T-helper 1 cell treated with Interleukin-12 subunit alpha and Interleukin-12 subunit beta and Interleukin-4 antibody, amounts not matched to agents 30 ng/mL and 1 ng/mL, for 36 hours (primary cell): ENCODE measurements around the gene UHRF1. TPM values are rescaled to one million over a fixed set of nuclear protein-coding genes. Genes with fewer than 3 reads are reported as not detected.

Experiments
- intact Hi-C: fragments of 100-400 bp; cut with micrococcal nuclease; formaldehyde crosslinking; loops from one replicate; pipeline ENCODE4 v1.15.1; 2024
- total RNA-seq: library from RNA; stranded (reverse); gene quantifications from 2 replicates; pipeline ENCODE4 v1.2.3, GENCODE V29; 2022

UHRF1 gene
- total RNA-seq, 1 donor from 2014 or later = 102 TPM

GRCh38 chr19:4986471-4986891, 77.2 kb downstream of the UHRF1 start:
- intact Hi-C loops = no loop called here

GRCh38 chr19:4987256-4987655, 78.0 kb downstream of the UHRF1 start:
- intact Hi-C loops = no loop called here

GRCh38 chr19:4987692-4988370, 78.5 kb downstream of the UHRF1 start:
- intact Hi-C loops = no loop called here

GRCh38 chr19:4988770-4989251, 79.5 kb downstream of the UHRF1 start:
- intact Hi-C loops = no loop called here

DNA sequence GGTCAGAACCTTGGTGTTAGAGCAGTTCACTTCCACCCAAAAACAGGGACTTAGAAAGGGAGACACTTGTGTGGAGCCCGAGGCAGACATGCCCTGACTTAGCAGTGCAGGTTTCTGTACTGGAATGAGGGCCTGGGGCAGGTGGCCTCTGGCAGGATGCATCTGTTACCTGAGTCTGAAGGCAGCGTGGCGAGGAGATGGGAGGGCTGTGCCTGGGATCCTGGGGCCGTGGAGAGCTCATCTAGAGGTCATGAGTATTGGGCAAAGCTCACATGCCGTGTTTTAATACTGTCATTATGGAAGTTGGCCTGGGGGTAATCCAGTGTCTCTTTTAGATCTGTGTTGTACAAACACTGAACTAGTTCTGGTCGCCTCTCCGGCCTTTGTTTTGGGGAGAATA, 81.0 kb downstream of the UHRF1 start:
- intact Hi-C loops = no loop called here

- intact Hi-C loops = no loop called here
These were observed 82.2 kb downstream of the UHRF1 start for GRCh38 chr19:4991538-4991937.

DNA sequence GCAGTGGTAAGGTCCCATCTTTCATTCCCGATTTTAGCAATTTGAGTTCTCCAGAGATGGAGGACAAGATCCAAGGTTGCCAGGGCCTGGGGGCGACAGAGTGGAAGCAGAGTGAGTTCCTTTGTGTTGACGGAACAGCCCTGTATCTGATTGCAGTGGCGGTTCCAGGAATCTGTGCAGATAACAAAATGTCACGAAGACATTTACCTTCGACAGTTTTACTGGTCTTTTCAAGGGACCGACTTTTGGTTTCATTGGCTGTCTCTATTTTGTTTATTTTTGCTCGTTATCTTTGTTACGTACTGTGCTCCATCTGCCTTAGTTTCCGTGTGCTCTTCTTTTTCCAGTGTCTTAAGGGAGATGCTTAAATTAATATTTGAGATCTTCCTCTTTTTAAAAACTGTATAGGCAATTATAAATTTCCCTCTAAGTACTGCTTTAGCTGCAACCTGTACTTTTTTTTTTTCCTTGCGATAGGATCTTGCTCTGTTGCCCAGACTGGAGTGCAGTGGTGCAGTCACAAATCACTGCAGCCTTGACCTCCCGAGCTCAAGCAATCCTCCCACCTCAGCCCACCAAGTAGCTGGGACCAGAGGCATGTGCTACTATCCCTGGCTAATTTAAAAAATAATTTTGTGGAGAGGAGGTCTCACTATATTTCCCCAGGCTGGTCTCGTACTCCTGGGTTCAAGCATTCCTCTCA, 82.8 kb downstream of the UHRF1 start:
- intact Hi-C loops = no loop called here

DNA sequence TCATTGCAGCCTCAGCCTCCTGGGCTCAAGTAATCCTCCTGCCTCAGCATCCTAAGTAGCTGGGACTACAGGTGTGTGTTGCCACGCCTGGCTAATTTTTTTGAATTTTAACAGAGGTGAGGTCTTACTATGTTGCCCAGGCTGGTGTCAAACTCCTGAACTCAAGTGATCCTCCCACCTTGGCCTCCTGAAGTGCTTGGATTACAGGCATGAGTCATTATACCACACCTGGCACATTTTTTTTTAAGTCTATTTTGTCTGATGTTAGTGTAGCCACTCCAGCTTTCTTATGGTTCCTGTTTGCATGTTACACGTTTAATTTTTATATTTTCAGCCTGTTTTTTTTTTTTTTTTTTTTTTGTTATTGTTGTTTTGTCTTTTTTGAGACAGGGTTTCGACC, 84.4 kb downstream of the UHRF1 start:
- intact Hi-C loops = no loop called here

GRCh38 chr19:4996701-4997100, 87.4 kb downstream of the UHRF1 start:
- intact Hi-C loops = no loop called here

DNA sequence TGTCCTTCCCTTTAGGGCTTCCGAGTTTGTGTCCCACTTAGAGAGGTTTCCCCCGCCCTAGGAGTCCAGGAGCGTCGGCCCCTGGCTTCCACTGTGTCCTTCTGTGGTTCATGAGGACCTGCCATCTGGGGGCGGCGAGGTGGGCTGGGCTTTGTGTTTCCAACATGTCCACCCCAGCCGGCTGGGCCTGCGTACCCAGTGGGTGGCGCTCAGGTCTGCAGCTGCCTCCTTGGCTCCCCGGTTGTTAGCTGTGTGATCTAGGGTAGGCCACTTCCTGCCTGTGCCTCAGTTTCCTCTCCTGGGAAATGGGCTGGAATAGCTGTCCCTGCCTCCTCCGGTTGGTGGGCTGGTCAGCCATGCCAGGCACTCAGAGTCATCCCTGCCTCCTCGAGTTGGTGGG, 88.0 kb downstream of the UHRF1 start:
- intact Hi-C loops = no loop called here

DNA sequence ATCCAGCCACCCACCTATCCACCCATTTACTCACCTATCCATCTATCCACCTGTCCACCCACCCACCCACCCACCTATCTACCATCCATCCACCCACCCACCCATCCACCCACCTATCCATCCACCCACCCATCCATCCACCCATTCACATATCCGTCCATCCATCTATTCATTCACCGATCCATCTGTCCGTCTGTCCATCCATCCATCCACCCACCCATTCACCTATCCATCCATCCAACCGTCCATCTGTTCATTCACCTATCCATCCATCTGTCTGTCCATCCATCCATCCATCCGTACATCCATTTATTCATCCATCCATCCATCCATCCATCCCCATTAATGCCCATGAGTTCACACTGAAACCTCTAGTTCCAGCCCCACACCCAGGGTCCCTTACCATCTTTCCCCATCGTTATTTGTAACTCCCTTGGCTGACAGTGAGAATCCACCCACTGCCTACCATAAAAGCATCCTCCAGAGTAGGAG, 90.9 kb downstream of the UHRF1 start:
- intact Hi-C loops = loop anchor here (2.0 kb wide), 1 partner anchor 31 kb away; no protein-coding TSS in a partner anchor

GRCh38 chr19:5001615-5002014, 92.3 kb downstream of the UHRF1 start:
- intact Hi-C loops = loop anchor here (2.0 kb wide), 1 partner anchor 29 kb away; no protein-coding TSS in a partner anchor

- intact Hi-C loops = no loop called here
These were observed 92.8 kb downstream of the UHRF1 start for GRCh38 chr19:5002143-5002542.

DNA sequence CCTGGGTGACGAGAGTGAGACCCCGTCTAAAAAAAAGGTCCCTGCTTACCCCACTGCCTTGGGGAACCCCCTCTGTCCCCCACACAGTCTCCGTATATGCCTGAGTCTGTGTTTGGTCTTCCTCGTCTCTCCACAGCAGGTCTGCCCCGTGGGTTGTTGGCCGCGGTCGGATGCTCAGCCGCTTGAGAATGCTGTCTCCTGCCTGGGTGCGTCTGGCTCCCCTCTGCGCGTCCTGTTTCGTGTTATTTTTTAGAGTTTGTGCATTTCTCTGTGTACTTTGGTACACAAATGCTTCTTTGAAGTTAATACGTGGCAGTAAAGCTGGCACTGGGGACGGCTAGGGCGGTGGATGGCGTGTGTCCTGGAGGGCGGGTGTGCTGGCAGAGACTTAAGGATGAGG, 94.5 kb downstream of the UHRF1 start:
- intact Hi-C loops = no loop called here

GRCh38 chr19:5005096-5005495, 95.8 kb downstream of the UHRF1 start:
- intact Hi-C loops = no loop called here

DNA sequence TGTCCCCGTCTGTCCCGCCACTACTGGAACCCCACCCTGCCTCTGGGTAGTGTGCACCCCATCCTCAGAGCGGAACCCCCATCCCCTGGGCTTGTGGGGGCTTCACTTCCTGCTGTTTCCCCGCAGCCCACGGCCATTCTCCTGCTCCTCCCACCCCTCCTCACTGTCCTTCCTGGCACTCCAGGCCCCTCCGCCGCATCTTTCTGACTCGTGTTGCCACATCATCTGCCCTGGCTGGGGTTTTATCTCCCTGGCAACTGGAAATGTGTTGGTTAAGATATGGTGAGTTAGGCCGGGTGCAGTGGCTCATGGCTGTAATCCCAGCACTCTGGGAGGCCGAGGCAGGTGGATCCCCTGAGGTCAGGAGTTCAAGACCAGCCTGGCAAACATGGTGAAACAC, 96.9 kb downstream of the UHRF1 start:
- intact Hi-C loops = no loop called here

DNA sequence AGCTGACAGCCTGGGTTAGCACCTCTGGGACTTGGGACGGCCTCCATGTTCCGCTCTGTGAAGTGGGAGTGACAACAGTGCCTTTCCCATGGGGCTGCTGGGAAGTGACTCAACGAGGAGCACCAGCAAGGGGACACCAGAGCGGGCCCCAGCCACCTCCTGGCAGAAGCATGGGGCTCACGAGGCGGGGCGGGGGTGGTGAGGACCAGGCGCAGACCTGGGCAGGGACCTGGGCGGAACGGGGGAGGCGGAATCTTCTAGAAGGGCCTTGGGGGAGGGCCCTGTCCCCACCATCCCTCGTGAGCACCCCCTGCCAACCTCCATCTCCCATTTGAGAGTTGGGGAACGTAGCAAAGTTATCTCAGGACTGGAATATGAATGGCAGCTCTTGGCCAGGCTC, 97.5 kb downstream of the UHRF1 start:
- intact Hi-C loops = no loop called here

Other genes starting within 250 kb of the UHRF1 start
- gene MYDGF, start 239.2 kb upstream of the UHRF1 start, total RNA-seq = 90.6 and 94.5 TPM in 2 replicates
- 98.7 and 109 TPM in 2 replicates for gene DPP9, start 185.7 kb upstream of the UHRF1 start, total RNA-seq
- 16.0 and 16.7 TPM in 2 replicates for gene FEM1A, start 117.8 kb upstream of the UHRF1 start, total RNA-seq
- 25.9 and 26.3 TPM in 2 replicates for gene TICAM1, start 77.8 kb upstream of the UHRF1 start, total RNA-seq
- gene PLIN3, start 41.8 kb upstream of the UHRF1 start, total RNA-seq = 30.3 and 36.2 TPM in 2 replicates
- 2.1 TPM in 2 replicates for gene ARRDC5, start 6.6 kb upstream of the UHRF1 start, total RNA-seq
- gene KDM4B, start 59.6 kb downstream of the UHRF1 start, total RNA-seq = 39.1 and 43.7 TPM in 2 replicates